GM23338 (cell line): Measurements from ENCODE around the gene STON2. TPM values are rescaled to one million over a fixed set of nuclear protein-coding genes. Genes with fewer than 3 reads are reported as not detected.

ENCODE experiments used
- ATAC-seq: fragments of 200-7000 bp; cut with Tn5 transposase; 3 replicates; pipeline ENCODE4 v1.9.1; 2020
- DNase-seq: peaks from one replicate; pipeline ENCODE4 v3.0.0-alpha.2; 2015; ENCODE audit warnings: low spot score
- H2AFZ ChIP-seq: fragments of 200-600 bp; sonication (generic); 2 replicates; pipeline ENCODE4 v1.8.0; 2016; ENCODE audit warnings: antibody characterized with exemption, mild to moderate bottlenecking, moderate library complexity
- H3F3A ChIP-seq: fragments of 200-600 bp; sonication (generic); replicated peaks from 2 replicates; pipeline ENCODE4 v1.8.0; 2017; ENCODE audit warnings: antibody characterized with exemption, mixed run types, low read depth
- H3K27ac ChIP-seq: fragments of 200-600 bp; sonication (generic); 2 replicates; pipeline ENCODE4 v1.6.1; 2016; ENCODE audit warnings: low read depth
- H3K27me3 ChIP-seq: fragments of 200-600 bp; sonication (generic); 2 replicates; pipeline ENCODE4 v1.8.0; 2016; ENCODE audit warnings: mild to moderate bottlenecking, mixed run types, moderate library complexity; ENCODE audit not compliant: insufficient read depth
- H3K36me3 ChIP-seq: fragments of 200-600 bp; sonication (generic); 2 replicates; pipeline ENCODE4 v1.8.0; 2016; ENCODE audit warnings: mild to moderate bottlenecking; ENCODE audit not compliant: insufficient read depth
- H3K4me1 ChIP-seq: fragments of 200-600 bp; sonication (generic); 2 replicates; pipeline ENCODE4 v1.8.0; 2016; ENCODE audit warnings: mild to moderate bottlenecking, moderate library complexity; ENCODE audit not compliant: insufficient read depth
- H3K4me2 ChIP-seq: fragments of 200-600 bp; sonication (generic); 2 replicates; pipeline ENCODE4 v1.7.1; 2017; ENCODE audit warnings: mixed run types
- H3K4me3 ChIP-seq: fragments of 200-600 bp; sonication (generic); 2 replicates; pipeline ENCODE4 v1.6.1; 2016; ENCODE audit warnings: mixed run types
- H3K79me2 ChIP-seq: fragments of 200-600 bp; sonication (generic); replicated peaks from 2 replicates; pipeline ENCODE4 v1.8.0; 2017; ENCODE audit warnings: mild to moderate bottlenecking; ENCODE audit not compliant: insufficient read depth
- H3K9me2 ChIP-seq: fragments of 200-600 bp; sonication (generic); 2 replicates; pipeline ENCODE4 v1.8.0; 2017; ENCODE audit not compliant: insufficient read depth
- H4K20me1 ChIP-seq: fragments of 200-600 bp; sonication (generic); replicated peaks from 2 replicates; pipeline ENCODE4 v1.8.0; 2017; ENCODE audit warnings: mild to moderate bottlenecking; ENCODE audit not compliant: insufficient read depth
- H3K27ac Mint-ChIP-seq: 2 replicates; pipeline ENCODE4 v1.8.0; 2020; ENCODE audit warnings: inconsistent platforms, mild to moderate bottlenecking, moderate library complexity, mixed read lengths
- H3K27me3 Mint-ChIP-seq: 3 replicates; pipeline ENCODE4 v1.8.0; 2022; ENCODE audit warnings: low read depth, mild to moderate bottlenecking, moderate library complexity, mixed read lengths, inconsistent platforms; ENCODE audit not compliant: insufficient read depth, poor library complexity
- H3K36me3 Mint-ChIP-seq: 3 replicates; pipeline ENCODE4 v1.8.0; 2021; ENCODE audit warnings: low read depth, mild to moderate bottlenecking, inconsistent platforms, moderate library complexity, mixed read lengths
- H3K4me1 Mint-ChIP-seq: 3 replicates; pipeline ENCODE4 v1.8.0; 2020; ENCODE audit warnings: mild to moderate bottlenecking, inconsistent platforms, mixed read lengths
- H3K4me3 Mint-ChIP-seq: 3 replicates; pipeline ENCODE4 v1.8.0; 2021; ENCODE audit warnings: moderate library complexity, mild to moderate bottlenecking, inconsistent platforms, mixed read lengths
- H3K9me3 Mint-ChIP-seq: 3 replicates; pipeline ENCODE4 v1.8.0; 2020; ENCODE audit warnings: moderate library complexity, mild to moderate bottlenecking, inconsistent platforms, mixed read lengths
- CREB1 ChIP-seq: fragments of 250-450 bp; sonication (Bioruptor Pico); IDR thresholded peaks from 2 replicates; pipeline ENCODE4 v1.5.0; 2020; ENCODE audit warnings: low read depth, mild to moderate bottlenecking, moderate library complexity
- CTCF ChIP-seq, 2 experiments: fragments of 200-600 bp in 1 of 2; sonication (generic) in 1 of 2; conservative IDR thresholded peaks; 2 replicates each; pipeline versions ENCODE4 v1.5.1 to v1.6.1; 2016 to 2017; ENCODE audit warnings: antibody characterized with exemption in 2 of 2, low read depth in 2 of 2, mild to moderate bottlenecking in 2 of 2, moderate library complexity in 1 of 2
- EZH2 ChIP-seq: fragments of 200-600 bp; sonication (generic); IDR thresholded peaks from one replicate; pipeline ENCODE4 v1.8.0; 2017; ENCODE audit warnings: antibody characterized with exemption, mild to moderate bottlenecking, low read depth; ENCODE audit not compliant: unreplicated experiment
- EZH2phosphoT487 ChIP-seq: fragments of 200-600 bp; sonication (generic); IDR thresholded peaks from one replicate; pipeline ENCODE4 v1.8.1; 2018; ENCODE audit warnings: antibody characterized with exemption; ENCODE audit not compliant: unreplicated experiment
- JUNB ChIP-seq: IDR thresholded peaks from one replicate; pipeline ENCODE4 v1.6.1; 2016; ENCODE audit warnings: antibody characterized with exemption; ENCODE audit not compliant: unreplicated experiment
- NANOG ChIP-seq: IDR thresholded peaks from 2 replicates; pipeline ENCODE4 v1.6.1; 2016; ENCODE audit warnings: antibody characterized with exemption, borderline replicate concordance
- POLR2AphosphoS5 ChIP-seq: IDR thresholded peaks from 2 replicates; pipeline ENCODE4 v1.6.1; 2016; ENCODE audit warnings: antibody characterized with exemption, low read depth
- STAT1 ChIP-seq: IDR thresholded peaks from one replicate; pipeline ENCODE4 v1.6.1; 2016; ENCODE audit warnings: antibody characterized with exemption; ENCODE audit not compliant: unreplicated experiment
- ZNF114 ChIP-seq: fragments of 250-450 bp; sonication (Bioruptor Pico); IDR thresholded peaks from 2 replicates; pipeline ENCODE4 v1.5.0; 2020; ENCODE audit warnings: mild to moderate bottlenecking, moderate library complexity
- polyA plus RNA-seq: library from polyadenylated mRNA; unstranded; fragments of >200 nt; fragmentation: Nextera tagmentation; extraction: Ambion mirVana; gene quantifications from 2 replicates; pipeline ENCODE4 v1.2.1, GENCODE V29; 2016
- total RNA-seq: library from RNA; depleted of rRNA; stranded (reverse); fragments of >200 nt; shearing (Covaris generic); gene quantifications from 2 replicates; pipeline ENCODE4 v1.2.3, GENCODE V29; 2014
- TF ChIP-seq, protein P1 (sequence below): IDR thresholded peaks from 2 replicates; pipeline ENCODE4 v1.6.1; 2016; ENCODE audit warnings: antibody characterized with exemption
- TF ChIP-seq, protein P2 (sequence below): fragments of 250-450 bp; sonication (Bioruptor Pico); IDR thresholded peaks from 2 replicates; pipeline ENCODE4 v1.5.0; 2020; ENCODE audit warnings: mild to moderate bottlenecking, moderate library complexity

STON2 gene
- total and polyA plus RNA-seq, 2 experiments from 2014 or later = 8.2 to 71.0 TPM

- TF ChIP-seq, protein P1, sequence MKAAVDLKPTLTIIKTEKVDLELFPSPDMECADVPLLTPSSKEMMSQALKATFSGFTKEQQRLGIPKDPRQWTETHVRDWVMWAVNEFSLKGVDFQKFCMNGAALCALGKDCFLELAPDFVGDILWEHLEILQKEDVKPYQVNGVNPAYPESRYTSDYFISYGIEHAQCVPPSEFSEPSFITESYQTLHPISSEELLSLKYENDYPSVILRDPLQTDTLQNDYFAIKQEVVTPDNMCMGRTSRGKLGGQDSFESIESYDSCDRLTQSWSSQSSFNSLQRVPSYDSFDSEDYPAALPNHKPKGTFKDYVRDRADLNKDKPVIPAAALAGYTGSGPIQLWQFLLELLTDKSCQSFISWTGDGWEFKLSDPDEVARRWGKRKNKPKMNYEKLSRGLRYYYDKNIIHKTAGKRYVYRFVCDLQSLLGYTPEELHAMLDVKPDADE = no peak
Observed at GRCh38 chr14:81449114-81449513, 49.0 kb upstream of the STON2 start (continued).

DNA sequence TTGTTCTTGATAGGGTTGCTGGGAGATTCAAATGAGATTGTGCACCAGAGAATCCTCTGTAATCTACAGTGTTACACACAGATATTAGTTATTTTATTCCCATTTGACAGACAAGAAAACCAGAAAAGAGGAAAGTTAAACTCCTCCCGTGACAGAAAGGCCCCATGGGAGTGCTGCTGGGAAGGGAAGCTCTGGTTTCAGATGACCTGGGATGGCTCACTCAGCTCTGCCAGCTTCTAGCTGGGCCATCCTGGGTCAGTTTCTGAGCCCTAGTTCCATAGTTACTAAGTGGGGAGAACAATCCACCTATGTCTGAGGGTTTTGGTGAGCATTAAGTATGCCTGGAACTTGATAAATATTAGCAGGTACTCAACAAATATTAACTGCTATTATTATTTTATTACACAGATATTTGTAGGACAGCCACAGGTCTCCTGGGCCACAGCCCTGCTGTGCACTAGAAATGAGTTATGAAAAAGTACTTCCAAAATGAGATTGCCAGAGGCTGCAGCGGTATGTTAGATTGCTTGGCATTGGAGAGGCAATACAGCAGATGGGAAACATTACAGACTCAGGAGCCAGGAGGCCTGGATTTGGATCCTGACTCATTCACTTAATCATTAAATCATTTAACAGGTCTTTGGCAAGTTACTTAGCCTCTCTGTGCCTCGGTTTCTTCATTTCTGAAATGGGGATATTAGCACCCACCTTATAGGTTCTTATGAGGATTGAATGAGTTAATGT, 47.1 kb upstream of the STON2 start:
- no peak overlapping the region for H3K27ac Mint-ChIP-seq
- no peaks in the 10 kb centered on the region for H3F3A ChIP-seq
- no peak overlapping the region for H3K4me3 Mint-ChIP-seq

More for the DNA sequence above, 47.1 kb upstream of the STON2 start:
- H3K27me3 ChIP-seq = no peaks in the 10 kb centered on the region
- Mint-ChIP-seq H3K36me3 (no peaks in the 10 kb centered on the region), H3K27me3 (peaks cover 6% of the 10 kb centered on the region), H3K4me1 (peaks cover 22% of the 10 kb centered on the region), H3K9me3 (peaks cover 4% of the 10 kb centered on the region; the same call in 2 of the 3 replicates)
- TF ChIP-seq, protein P2, sequence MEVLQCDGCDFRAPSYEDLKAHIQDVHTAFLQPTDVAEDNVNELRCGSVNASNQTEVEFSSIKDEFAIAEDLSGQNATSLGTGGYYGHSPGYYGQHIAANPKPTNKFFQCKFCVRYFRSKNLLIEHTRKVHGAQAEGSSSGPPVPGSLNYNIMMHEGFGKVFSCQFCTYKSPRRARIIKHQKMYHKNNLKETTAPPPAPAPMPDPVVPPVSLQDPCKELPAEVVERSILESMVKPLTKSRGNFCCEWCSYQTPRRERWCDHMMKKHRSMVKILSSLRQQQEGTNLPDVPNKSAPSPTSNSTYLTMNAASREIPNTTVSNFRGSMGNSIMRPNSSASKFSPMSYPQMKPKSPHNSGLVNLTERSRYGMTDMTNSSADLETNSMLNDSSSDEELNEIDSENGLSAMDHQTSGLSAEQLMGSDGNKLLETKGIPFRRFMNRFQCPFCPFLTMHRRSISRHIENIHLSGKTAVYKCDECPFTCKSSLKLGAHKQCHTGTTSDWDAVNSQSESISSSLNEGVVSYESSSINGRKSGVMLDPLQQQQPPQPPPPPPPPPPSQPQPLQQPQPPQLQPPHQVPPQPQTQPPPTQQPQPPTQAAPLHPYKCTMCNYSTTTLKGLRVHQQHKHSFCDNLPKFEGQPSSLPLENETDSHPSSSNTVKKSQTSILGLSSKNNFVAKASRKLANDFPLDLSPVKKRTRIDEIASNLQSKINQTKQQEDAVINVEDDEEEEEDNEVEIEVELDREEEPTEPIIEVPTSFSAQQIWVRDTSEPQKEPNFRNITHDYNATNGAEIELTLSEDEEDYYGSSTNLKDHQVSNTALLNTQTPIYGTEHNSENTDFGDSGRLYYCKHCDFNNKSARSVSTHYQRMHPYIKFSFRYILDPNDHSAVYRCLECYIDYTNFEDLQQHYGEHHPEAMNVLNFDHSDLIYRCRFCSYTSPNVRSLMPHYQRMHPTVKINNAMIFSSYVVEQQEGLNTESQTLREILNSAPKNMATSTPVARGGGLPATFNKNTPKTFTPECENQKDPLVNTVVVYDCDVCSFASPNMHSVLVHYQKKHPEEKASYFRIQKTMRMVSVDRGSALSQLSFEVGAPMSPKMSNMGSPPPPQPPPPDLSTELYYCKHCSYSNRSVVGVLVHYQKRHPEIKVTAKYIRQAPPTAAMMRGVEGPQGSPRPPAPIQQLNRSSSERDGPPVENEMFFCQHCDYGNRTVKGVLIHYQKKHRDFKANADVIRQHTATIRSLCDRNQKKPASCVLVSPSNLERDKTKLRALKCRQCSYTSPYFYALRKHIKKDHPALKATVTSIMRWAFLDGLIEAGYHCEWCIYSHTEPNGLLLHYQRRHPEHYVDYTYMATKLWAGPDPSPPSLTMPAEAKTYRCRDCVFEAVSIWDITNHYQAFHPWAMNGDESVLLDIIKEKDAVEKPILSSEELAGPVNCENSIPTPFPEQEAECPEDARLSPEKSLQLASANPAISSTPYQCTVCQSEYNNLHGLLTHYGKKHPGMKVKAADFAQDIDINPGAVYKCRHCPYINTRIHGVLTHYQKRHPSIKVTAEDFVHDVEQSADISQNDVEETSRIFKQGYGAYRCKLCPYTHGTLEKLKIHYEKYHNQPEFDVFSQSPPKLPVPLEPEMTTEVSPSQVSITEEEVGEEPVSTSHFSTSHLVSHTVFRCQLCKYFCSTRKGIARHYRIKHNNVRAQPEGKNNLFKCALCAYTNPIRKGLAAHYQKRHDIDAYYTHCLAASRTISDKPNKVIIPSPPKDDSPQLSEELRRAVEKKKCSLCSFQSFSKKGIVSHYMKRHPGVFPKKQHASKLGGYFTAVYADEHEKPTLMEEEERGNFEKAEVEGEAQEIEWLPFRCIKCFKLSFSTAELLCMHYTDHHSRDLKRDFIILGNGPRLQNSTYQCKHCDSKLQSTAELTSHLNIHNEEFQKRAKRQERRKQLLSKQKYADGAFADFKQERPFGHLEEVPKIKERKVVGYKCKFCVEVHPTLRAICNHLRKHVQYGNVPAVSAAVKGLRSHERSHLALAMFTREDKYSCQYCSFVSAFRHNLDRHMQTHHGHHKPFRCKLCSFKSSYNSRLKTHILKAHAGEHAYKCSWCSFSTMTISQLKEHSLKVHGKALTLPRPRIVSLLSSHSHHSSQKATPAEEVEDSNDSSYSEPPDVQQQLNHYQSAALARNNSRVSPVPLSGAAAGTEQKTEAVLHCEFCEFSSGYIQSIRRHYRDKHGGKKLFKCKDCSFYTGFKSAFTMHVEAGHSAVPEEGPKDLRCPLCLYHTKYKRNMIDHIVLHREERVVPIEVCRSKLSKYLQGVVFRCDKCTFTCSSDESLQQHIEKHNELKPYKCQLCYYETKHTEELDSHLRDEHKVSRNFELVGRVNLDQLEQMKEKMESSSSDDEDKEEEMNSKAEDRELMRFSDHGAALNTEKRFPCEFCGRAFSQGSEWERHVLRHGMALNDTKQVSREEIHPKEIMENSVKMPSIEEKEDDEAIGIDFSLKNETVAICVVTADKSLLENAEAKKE = no peak
- TF ChIP-seq, protein P1 = no peak
- TF ChIP-seq CTCF (conservative IDR thresholded peaks at IDR 0.05; ENCODE audit: low read depth in 2 of 2) = no peak
- no peak for TF ChIP-seq EZH2phosphoT487
- TF ChIP-seq NANOG = no peak
- TF ChIP-seq EZH2 = no peak
- no peak for TF ChIP-seq ZNF114 (CRISPR knock-in tag)
- TF ChIP-seq STAT1 = no peak
- TF ChIP-seq JUNB = no peak
- no peak for TF ChIP-seq CREB1
- no peak for TF ChIP-seq POLR2AphosphoS5
- peak overlapping the region; percentile 69; the same call in 1 of the 2 replicates for H2AFZ ChIP-seq
- H3K79me2 ChIP-seq = no peaks in the 10 kb centered on the region
- no peak overlapping the region for H3K4me2 ChIP-seq
- DNase-seq (no peak), ATAC-seq (no peak)
- H3K9me2 ChIP-seq = 0 out of 2 replicates have a peak, but pooled peaks cover 3% of the 10 kb centered on the region
- H3K27ac ChIP-seq = no peak overlapping the region
- no peak overlapping the region for H3K4me3 ChIP-seq
- peaks cover 15% of the 10 kb centered on the region; the same call in 1 of the 2 replicates for H3K4me1 ChIP-seq
- no peaks in the 10 kb centered on the region for H4K20me1 ChIP-seq
- H3K36me3 ChIP-seq = no peaks in the 10 kb centered on the region
